ENCODE data around the gene STUB1. TPM values are rescaled to one million over a fixed set of nuclear protein-coding genes. Genes with fewer than 3 reads are reported as not detected.

Gene STUB1
- total RNA-seq, 6 experiments from 2014 or later = 37.3 to 69.6 (median 54.3) TPM

DNA sequence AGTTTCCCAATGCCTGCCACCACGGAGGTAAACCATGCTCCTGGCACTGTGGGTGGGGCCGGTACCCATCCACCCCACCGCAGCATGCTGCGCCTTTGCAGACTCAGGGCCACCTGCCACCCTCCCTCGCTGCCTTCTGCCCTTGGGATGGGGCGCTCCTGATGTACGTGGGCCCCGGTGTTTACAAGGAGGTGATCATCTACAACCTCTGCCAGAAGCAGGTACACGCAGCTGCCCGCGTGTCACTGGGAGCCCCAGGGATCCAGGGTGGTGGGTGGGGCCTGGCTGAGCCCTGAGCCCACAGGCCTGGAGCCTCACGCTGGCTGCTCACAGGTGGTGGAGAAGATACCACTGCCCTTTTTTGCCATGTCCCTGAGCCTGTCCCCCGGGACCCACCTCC lies 13.6 kb upstream of the STUB1 start:
- Histone ChIP-seq H3K4me3 (no peak overlapping the region), H3K27ac (no peak overlapping the region), H3K4me1 (peaks cover 0 to 19% (median 3%) of the 10 kb centered on the region in 4 donors), H3K9me3 (no peaks in the 10 kb centered on the region), H3K36me3 (peaks cover 0 to 22% (median 7%) of the 10 kb centered on the region in 4 donors), H3K27me3 (no peaks in the 10 kb centered on the region)
- TF ChIP-seq, protein P1, sequence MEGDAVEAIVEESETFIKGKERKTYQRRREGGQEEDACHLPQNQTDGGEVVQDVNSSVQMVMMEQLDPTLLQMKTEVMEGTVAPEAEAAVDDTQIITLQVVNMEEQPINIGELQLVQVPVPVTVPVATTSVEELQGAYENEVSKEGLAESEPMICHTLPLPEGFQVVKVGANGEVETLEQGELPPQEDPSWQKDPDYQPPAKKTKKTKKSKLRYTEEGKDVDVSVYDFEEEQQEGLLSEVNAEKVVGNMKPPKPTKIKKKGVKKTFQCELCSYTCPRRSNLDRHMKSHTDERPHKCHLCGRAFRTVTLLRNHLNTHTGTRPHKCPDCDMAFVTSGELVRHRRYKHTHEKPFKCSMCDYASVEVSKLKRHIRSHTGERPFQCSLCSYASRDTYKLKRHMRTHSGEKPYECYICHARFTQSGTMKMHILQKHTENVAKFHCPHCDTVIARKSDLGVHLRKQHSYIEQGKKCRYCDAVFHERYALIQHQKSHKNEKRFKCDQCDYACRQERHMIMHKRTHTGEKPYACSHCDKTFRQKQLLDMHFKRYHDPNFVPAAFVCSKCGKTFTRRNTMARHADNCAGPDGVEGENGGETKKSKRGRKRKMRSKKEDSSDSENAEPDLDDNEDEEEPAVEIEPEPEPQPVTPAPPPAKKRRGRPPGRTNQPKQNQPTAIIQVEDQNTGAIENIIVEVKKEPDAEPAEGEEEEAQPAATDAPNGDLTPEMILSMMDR (IDR thresholded peaks at IDR 0.05) = no peak
- TF ChIP-seq POLR2A (IDR thresholded peaks at IDR 0.05) = no peak
- WGBS (ENCODE audit: insufficient coverage, low coverage, low lambda C conversion rate, missing lambda C conversion rate) = no CpG with 5 or more reads among the region's 13 CpGs
- DNase-seq (no peak), ATAC-seq (no peak)
- intact Hi-C loops (cut with DNase I) = no loop called here

DNA sequence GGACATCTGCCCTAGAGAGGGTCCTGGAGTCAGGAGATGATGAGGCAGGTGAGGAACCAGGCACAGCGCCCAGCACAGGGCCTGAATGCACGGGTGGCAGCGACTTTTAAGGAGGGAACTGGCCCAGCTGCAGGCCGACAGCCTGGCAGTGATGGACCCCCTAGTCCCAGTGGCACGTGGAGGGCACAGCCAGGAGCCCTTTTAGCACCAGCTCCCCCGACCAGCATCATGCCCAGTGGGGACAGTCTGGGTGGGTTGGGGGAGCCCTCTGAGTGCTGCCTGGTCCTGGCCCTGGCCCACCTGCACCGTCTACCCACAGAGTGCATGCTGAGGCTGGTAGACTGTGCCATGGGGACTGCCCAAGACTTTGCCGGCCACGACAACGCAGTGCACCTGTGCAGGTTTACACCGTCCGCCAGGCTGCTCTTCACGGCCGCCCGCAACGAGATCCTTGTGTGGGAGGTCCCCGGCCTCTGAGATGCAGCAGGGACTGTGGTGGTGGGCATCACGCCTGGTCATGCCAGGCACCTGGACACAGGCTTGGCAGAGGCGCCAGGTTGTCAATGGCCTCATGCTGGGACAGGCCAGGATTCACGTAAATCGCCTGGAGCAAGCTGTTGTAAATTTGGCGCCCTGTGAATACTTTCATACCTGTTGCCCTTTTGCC lies 13.0 kb upstream of the STUB1 start:
- WGBS (ENCODE audit: insufficient coverage, low coverage, low lambda C conversion rate, missing lambda C conversion rate) = 52% methylated on average over 4 of the region's 22 CpGs
- H3K4me3 ChIP-seq = peak overlapping the region in 1 of 3 donors; percentile 97
- ATAC-seq (no peak), DNase-seq (no peak)
- peak overlapping the region in 1 of 3 donors; percentile 65 for H3K27ac ChIP-seq
- no peak for TF ChIP-seq POLR2A (IDR thresholded peaks at IDR 0.05)
- TF ChIP-seq, protein P1 (IDR thresholded peaks at IDR 0.05) = no peak
- intact Hi-C loops (cut with DNase I) = no loop called here
- H3K9me3 ChIP-seq = no peaks in the 10 kb centered on the region
- H3K27me3 ChIP-seq = no peaks in the 10 kb centered on the region
- H3K4me1 ChIP-seq = peaks cover 0 to 15% (median 3%) of the 10 kb centered on the region in 4 donors
- peaks cover 0 to 28% (median 10%) of the 10 kb centered on the region in 4 donors for H3K36me3 ChIP-seq

DNA sequence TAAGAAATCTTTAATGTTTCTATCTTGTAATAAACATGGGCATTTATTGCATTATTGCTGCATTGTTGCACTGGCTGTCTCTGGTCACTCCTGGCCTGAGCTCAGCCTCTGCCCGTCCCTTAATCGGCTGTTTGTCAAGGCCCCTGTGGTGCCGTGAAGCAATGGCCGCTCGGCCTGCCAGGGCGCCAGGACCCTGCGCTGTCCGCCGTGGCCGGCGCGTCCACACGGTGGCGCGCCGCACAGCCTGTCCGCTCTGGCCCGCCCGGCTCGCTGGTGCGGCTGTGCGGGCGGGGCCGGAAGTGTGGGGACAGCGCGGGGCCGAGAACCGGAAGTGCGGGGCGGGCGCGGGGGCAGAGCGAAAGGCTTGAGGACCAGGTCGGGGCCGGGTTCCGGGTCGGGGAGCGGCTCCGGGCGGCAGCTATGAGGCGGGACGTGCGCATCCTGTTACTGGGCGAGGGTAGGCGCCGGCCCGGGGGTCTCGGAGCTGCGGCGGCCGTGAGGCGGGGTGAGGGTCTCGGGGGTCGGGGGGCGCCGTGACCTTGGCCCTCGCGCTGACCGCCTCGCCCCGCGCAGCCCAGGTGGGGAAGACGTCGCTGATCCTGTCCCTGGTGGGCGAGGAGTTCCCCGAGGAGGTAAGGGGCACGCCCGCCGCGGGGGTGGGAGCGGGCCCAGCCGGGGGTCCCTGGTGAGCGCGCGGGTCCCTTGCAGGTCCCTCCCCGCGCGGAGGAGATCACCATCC lies 12.3 kb upstream of the STUB1 start, which contains the start of gene RHOT2:
RHOT2 (plus strand) TSS at position 353 of the 739 bp plus-strand sequence; CDS start at position 421, 68 bp downstream.
- intact Hi-C loops (cut with DNase I) = no loop called here

DNA sequence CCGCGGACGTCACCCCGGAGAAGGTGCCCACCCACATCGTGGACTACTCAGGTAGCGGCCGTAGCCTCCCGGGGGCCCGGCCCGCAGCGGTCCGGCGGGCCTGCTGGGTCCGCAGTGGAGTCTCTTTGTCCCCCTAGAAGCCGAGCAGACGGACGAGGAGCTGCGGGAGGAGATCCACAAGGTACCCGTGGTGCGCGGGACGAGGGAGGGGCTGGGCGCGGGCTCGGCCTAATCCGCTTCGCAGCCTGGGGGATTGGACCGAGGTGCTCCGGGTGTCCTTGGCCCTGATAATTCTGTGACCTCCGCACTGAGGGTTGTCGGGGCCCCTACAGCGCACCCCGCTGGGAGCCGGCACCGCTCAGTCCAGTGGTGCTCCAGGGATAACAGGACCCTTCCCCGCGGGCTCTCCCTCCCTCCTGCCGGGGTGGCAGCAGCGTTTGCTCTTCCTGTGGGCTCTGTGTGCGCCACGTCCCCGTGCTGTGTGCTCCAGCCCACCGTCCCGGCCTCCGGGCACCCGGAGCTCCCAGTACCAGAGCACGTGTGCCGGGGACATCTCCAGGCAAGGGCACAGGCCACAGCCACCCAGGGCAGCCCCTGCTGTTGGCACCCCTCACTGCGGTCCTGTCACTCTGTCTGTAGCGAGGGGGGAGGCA lies 11.6 kb upstream of the STUB1 start:
- peak in 1 of 4 donors; percentile 5 for ATAC-seq
- DNase-seq = no peak
- intact Hi-C loops (cut with DNase I) = no loop called here
- no CpG with 5 or more reads among the region's 50 CpGs for WGBS (ENCODE audit: insufficient coverage, low coverage, low lambda C conversion rate, missing lambda C conversion rate)
- Histone ChIP-seq H3K27ac (peak overlapping the region; percentile 56 to 82 (median 65)), H3K4me1 (peaks cover 0 to 15% (median 3%) of the 10 kb centered on the region in 4 donors), H3K4me3 (peak overlapping the region; percentile 96 to 98 (median 97)), H3K36me3 (peaks cover 0 to 42% (median 15%) of the 10 kb centered on the region in 4 donors), H3K27me3 (no peaks in the 10 kb centered on the region), H3K9me3 (no peaks in the 10 kb centered on the region)
- no peak for TF ChIP-seq POLR2A (IDR thresholded peaks at IDR 0.05)
- TF ChIP-seq, protein P1 (IDR thresholded peaks at IDR 0.05) = no peak

More for the DNA sequence above, 12.3 kb upstream of the STUB1 start, which contains the start of gene RHOT2:
- ATAC-seq = peak; percentile 93 to 98 (median 94)
- Histone ChIP-seq H3K27me3 (no peaks in the 10 kb centered on the region), H3K4me1 (peaks cover 0 to 15% (median 3%) of the 10 kb centered on the region in 4 donors), H3K36me3 (peaks cover 0 to 35% (median 15%) of the 10 kb centered on the region in 4 donors), H3K27ac (peak within 1 kb of the TSS; percentile 56 to 82 (median 65)), H3K9me3 (no peaks in the 10 kb centered on the region), H3K4me3 (peak within 1 kb of the TSS; percentile 96 to 98 (median 97))
- peak; percentile 93 to 95 (median 94) for DNase-seq
- 2% methylated on average over 10 of the region's 78 CpGs for WGBS (ENCODE audit: insufficient coverage, low coverage, low lambda C conversion rate, missing lambda C conversion rate)
- TF ChIP-seq, protein P1 (IDR thresholded peaks at IDR 0.05) = peak; percentile 89 to 95 (median 92)
- peak; percentile 63 for TF ChIP-seq POLR2A (IDR thresholded peaks at IDR 0.05)

All from right lobe of liver (tissue), 6 donors.